Duodenal mucosa (tissue), 2 donors: ENCODE data around the gene LRRC28.
A peak's percentile ranks its signal among the peaks of the same experiment; 100 is the strongest.

Experiments
- H3K27ac ChIP-seq: one replicate; pipeline ENCODE4 v1.7.0; 2013; ENCODE audit warnings: low read depth, low read length
- H3K27me3 ChIP-seq, 2 donors: one replicate each; pipeline ENCODE4 v1.7.0; 2013; ENCODE audit warnings: low read length in 2 of 2, control low read depth in 1 of 2; ENCODE audit not compliant: insufficient read depth in 2 of 2, control insufficient read depth in 1 of 2
- H3K36me3 ChIP-seq, 2 donors: one replicate each; pipeline ENCODE4 v1.7.0; 2013; ENCODE audit warnings: low read length in 2 of 2, control low read depth in 1 of 2; ENCODE audit not compliant: insufficient read depth in 2 of 2, control insufficient read depth in 1 of 2
- H3K4me1 ChIP-seq, 2 donors: one replicate each; pipeline ENCODE4 v1.7.0; 2013; ENCODE audit warnings: low read length in 2 of 2, control low read depth in 1 of 2; ENCODE audit not compliant: insufficient read depth in 2 of 2, control insufficient read depth in 1 of 2
- H3K4me3 ChIP-seq, 2 donors: one replicate each; pipeline ENCODE4 v1.7.0; 2013; ENCODE audit warnings: low read length in 2 of 2, low read depth in 1 of 2
- H3K9ac ChIP-seq, 2 donors: one replicate each; pipeline ENCODE4 v1.7.0; 2013; ENCODE audit warnings: low read length in 2 of 2, low read depth in 1 of 2
- H3K9me3 ChIP-seq, 2 donors: one replicate each; pipeline ENCODE4 v1.7.0; 2013; ENCODE audit warnings: low read length in 2 of 2, control low read depth in 1 of 2; ENCODE audit not compliant: control insufficient read depth in 1 of 2

Gene LRRC28

GRCh38 chr15:99371180-99372103 lies 120.2 kb downstream of the LRRC28 start:
- H3K27ac ChIP-seq, result no peak overlapping the region

GRCh38 chr15:99385005-99385669 lies 133.9 kb downstream of the LRRC28 start:
- Histone ChIP-seq H3K27ac (no peak overlapping the region), H3K36me3 (peaks cover 0 to 4% of the 10 kb centered on the region in 2 donors), H3K4me3 (peak overlapping the region in 1 of 2 donors; percentile 16), H3K4me1 (peaks cover 15% of the 10 kb centered on the region in 2 donors), H3K9me3 (no peaks in the 10 kb centered on the region), H3K9ac (no peak overlapping the region), H3K27me3 (no peaks in the 10 kb centered on the region)

More at GRCh38 chr15:99371180-99372103, 120.2 kb downstream of the LRRC28 start:
- H3K9ac ChIP-seq, result no peak overlapping the region
- peaks cover 0 to 5% of the 10 kb centered on the region in 2 donors for H3K9me3 ChIP-seq
- no peaks in the 10 kb centered on the region for H3K27me3 ChIP-seq
- no peak overlapping the region for H3K4me3 ChIP-seq
- peaks cover 4 to 16% of the 10 kb centered on the region in 2 donors for H3K36me3 ChIP-seq
- H3K4me1 ChIP-seq, result no peaks in the 10 kb centered on the region

GRCh38 chr15:99385865-99386264 lies 134.6 kb downstream of the LRRC28 start:
- no peaks in the 10 kb centered on the region for H3K27me3 ChIP-seq
- no peaks in the 10 kb centered on the region for H3K9me3 ChIP-seq
- H3K4me1 ChIP-seq, result peaks cover 15% of the 10 kb centered on the region in 2 donors
- no peak overlapping the region for H3K9ac ChIP-seq
- peaks cover 0 to 4% of the 10 kb centered on the region in 2 donors for H3K36me3 ChIP-seq
- H3K27ac ChIP-seq, result no peak overlapping the region
- no peak overlapping the region for H3K4me3 ChIP-seq

- no peaks in the 10 kb centered on the region for H3K27me3 ChIP-seq
- H3K9me3 ChIP-seq, result no peaks in the 10 kb centered on the region
- H3K9ac ChIP-seq, result no peak overlapping the region
- peaks cover 15% of the 10 kb centered on the region in 2 donors for H3K4me1 ChIP-seq
- H3K4me3 ChIP-seq, result no peak overlapping the region
- H3K36me3 ChIP-seq, result peaks cover 0 to 4% of the 10 kb centered on the region in 2 donors
- H3K27ac ChIP-seq, result no peak overlapping the region
These were observed 135.1 kb downstream of the LRRC28 start for GRCh38 chr15:99386391-99386790.

- no peak overlapping the region for H3K27ac ChIP-seq
- H3K27me3 ChIP-seq, result no peaks in the 10 kb centered on the region
- H3K4me3 ChIP-seq, result no peak overlapping the region
- H3K9ac ChIP-seq, result no peak overlapping the region
- peaks cover 0 to 4% of the 10 kb centered on the region in 2 donors for H3K36me3 ChIP-seq
- peaks cover 15% of the 10 kb centered on the region in 2 donors for H3K4me1 ChIP-seq
- H3K9me3 ChIP-seq, result peaks cover 0 to 5% of the 10 kb centered on the region in 2 donors
These were observed 136.3 kb downstream of the LRRC28 start for GRCh38 chr15:99387421-99388168.

GRCh38 chr15:99390667-99391066 lies 139.4 kb downstream of the LRRC28 start:
- peaks cover 5 to 7% of the 10 kb centered on the region in 2 donors for H3K4me1 ChIP-seq
- H3K27ac ChIP-seq, result no peak overlapping the region

GRCh38 chr15:99393641-99394040 lies 142.4 kb downstream of the LRRC28 start:
- H3K27me3 ChIP-seq, result no peaks in the 10 kb centered on the region
- no peaks in the 10 kb centered on the region for H3K4me1 ChIP-seq
- H3K9ac ChIP-seq, result no peak overlapping the region
- H3K36me3 ChIP-seq, result no peaks in the 10 kb centered on the region
- no peak overlapping the region for H3K4me3 ChIP-seq
- peaks cover 0 to 5% of the 10 kb centered on the region in 2 donors for H3K9me3 ChIP-seq
- H3K27ac ChIP-seq, result no peak overlapping the region

More at GRCh38 chr15:99390667-99391066, 139.4 kb downstream of the LRRC28 start:
- Histone ChIP-seq H3K27me3 (no peaks in the 10 kb centered on the region), H3K4me3 (no peak overlapping the region), H3K9ac (no peak overlapping the region), H3K36me3 (no peaks in the 10 kb centered on the region), H3K9me3 (peaks cover 0 to 5% of the 10 kb centered on the region in 2 donors)

- Histone ChIP-seq H3K27me3 (no peaks in the 10 kb centered on the region), H3K36me3 (no peaks in the 10 kb centered on the region), H3K4me3 (no peak overlapping the region), H3K27ac (no peak overlapping the region), H3K9me3 (peaks cover 0 to 5% of the 10 kb centered on the region in 2 donors), H3K9ac (no peak overlapping the region), H3K4me1 (peaks cover 2% of the 10 kb centered on the region in 2 donors)
These were observed 145.1 kb downstream of the LRRC28 start for GRCh38 chr15:99396375-99396774.

GRCh38 chr15:99399061-99399460 lies 147.8 kb downstream of the LRRC28 start:
- Histone ChIP-seq H3K36me3 (no peaks in the 10 kb centered on the region), H3K27me3 (no peaks in the 10 kb centered on the region), H3K27ac (no peak overlapping the region)

More at GRCh38 chr15:99399061-99399460, 147.8 kb downstream of the LRRC28 start:
- no peak overlapping the region for H3K4me3 ChIP-seq
- no peak overlapping the region for H3K9ac ChIP-seq
- H3K9me3 ChIP-seq, result no peaks in the 10 kb centered on the region
- peaks cover 5 to 9% of the 10 kb centered on the region in 2 donors for H3K4me1 ChIP-seq
